ENCODE results near the gene PLCXD3.

DNA sequence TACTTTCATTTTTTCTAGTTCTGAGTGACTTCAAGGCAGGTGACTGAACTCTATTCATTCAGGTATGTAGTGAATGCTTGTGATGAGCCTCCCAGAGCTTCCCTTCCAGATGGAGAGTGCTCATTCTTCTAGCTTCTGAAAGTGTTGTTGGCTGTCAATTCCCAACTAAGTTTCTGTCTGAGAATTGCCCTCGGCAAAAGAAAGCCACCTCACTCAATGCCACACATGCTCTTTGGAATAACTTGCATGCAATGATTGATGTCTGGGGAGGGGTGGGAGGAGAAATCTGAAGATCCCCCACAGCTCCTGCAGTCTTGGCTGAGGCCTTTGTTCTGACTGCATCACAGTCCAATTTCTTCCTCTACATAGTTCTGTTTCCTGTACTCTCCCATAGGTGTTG lies 173.9 kb downstream of the PLCXD3 start:
- TF ChIP-seq EP300 (IDR thresholded peaks at IDR 0.05), result no peak
- TF ChIP-seq CTCF (IDR thresholded peaks at IDR 0.05), result no peak
